Panc1 (cell line): ENCODE data around the gene BANF2. TPM values are rescaled to one million over a fixed set of nuclear protein-coding genes. Genes with fewer than 3 reads are reported as not detected.

Source experiments
- ATAC-seq: fragments of 200-7000 bp; cut with Tn5 transposase; 2 replicates; pipeline ENCODE4 v1.9.1; 2020; ENCODE audit warnings: mild to moderate bottlenecking, moderate library complexity
- BruUV-seq: library from RNA; stranded (reverse); fragments of 400-500 nt; replicated peaks from 2 replicates; lab custom pipeline; 2021; lab: Mats Ljungman, UMichigan
- CTCF ChIA-PET: fragments of 300-600 bp; sonication (Branson Sonifier 250); formaldehyde crosslinking; loops from one replicate; lab custom pipeline; 2022; ENCODE audit warnings: antibody characterized with exemption; lab: Charles Lee
- POLR2A ChIA-PET: fragments of 300-600 bp; sonication (Branson Sonifier 250); formaldehyde crosslinking; loops from one replicate; lab custom pipeline; 2022; ENCODE audit warnings: antibody characterized with exemption; lab: Charles Lee
- DNase-seq: peaks from one replicate; pipeline ENCODE4 v3.0.0-alpha.2; 2010; ENCODE audit warnings: low read depth, low spot score
- H3K27ac ChIP-seq: 2 replicates; pipeline ENCODE4 v1.5.1; 2011; ENCODE audit warnings: mild to moderate bottlenecking, low read length, inconsistent platforms
- H3K27me3 ChIP-seq: fragments of 200-500 bp; sonication (Bioruptor generic); 2 replicates; pipeline ENCODE4 v1.6.0; 2014; ENCODE audit warnings: low read length, inconsistent platforms; ENCODE audit not compliant: control insufficient read depth, insufficient read depth
- H3K36me3 ChIP-seq: fragments of 200-500 bp; sonication (Bioruptor generic); 2 replicates; pipeline ENCODE4 v1.5.1; 2014; ENCODE audit warnings: inconsistent platforms, mild to moderate bottlenecking, low read length, moderate library complexity; ENCODE audit not compliant: control insufficient read depth, insufficient read depth
- H3K4me1 ChIP-seq: 2 replicates; pipeline ENCODE4 v1.5.1; 2011; ENCODE audit warnings: inconsistent platforms, mild to moderate bottlenecking, low read length, moderate library complexity; ENCODE audit not compliant: control insufficient read depth, insufficient read depth
- H3K4me3 ChIP-seq, 2 experiments: 2 replicates each; pipeline ENCODE4 v1.5.1; 2011 to 2012; ENCODE audit warnings: low read depth in 2 of 2, low read length in 2 of 2, mild to moderate bottlenecking in 2 of 2, inconsistent platforms in 1 of 2, moderate library complexity in 1 of 2
- H3K9me3 ChIP-seq: fragments of 200-500 bp; sonication (Bioruptor generic); 2 replicates; pipeline ENCODE4 v1.5.1; 2014; ENCODE audit warnings: low read depth, mild to moderate bottlenecking, inconsistent platforms, low read length, moderate library complexity; ENCODE audit not compliant: control insufficient read depth, insufficient read depth
- POLR2AphosphoS5 ChIP-seq: IDR thresholded peaks from 2 replicates; pipeline ENCODE4 v1.6.1; 2012; ENCODE audit warnings: mild to moderate bottlenecking, low read depth, low read length, moderate library complexity
- SIN3A ChIP-seq: IDR thresholded peaks from 2 replicates; pipeline ENCODE4 v1.6.1; 2012; ENCODE audit warnings: low read depth, mild to moderate bottlenecking, low read length, moderate library complexity, borderline replicate concordance; ENCODE audit not compliant: insufficient read depth
- TCF7L2 ChIP-seq: IDR thresholded peaks from 2 replicates; pipeline ENCODE4 v1.6.1; 2011; ENCODE audit warnings: mild to moderate bottlenecking, low read depth, low read length, inconsistent platforms
- in situ Hi-C: cut with HindIII; loops from 2 replicates; pipeline ENCODE4 v1.10.0; 2016; ENCODE audit warnings: low sequenced_read_pairs, low pct_unique_long_range_greater_than_20kb
- intact Hi-C: fragments of 100-400 bp; cut with micrococcal nuclease; formaldehyde crosslinking; loops from one replicate; pipeline ENCODE4 v1.10.0; 2022; ENCODE audit not compliant: unreplicated experiment
- total RNA-seq: library from RNA; stranded (reverse); gene quantifications from one replicate; pipeline ENCODE4 v1.2.1, GENCODE V29; 2021; ENCODE audit not compliant: unreplicated experiment
- TF ChIP-seq, protein P1 (sequence below): fragments of 450-650 bp; IDR thresholded peaks from 2 replicates; pipeline ENCODE4 v1.5.1; 2017; ENCODE audit warnings: mild to moderate bottlenecking
- TF ChIP-seq, protein P2 (sequence below), 2 experiments: IDR thresholded peaks; 2 replicates each; pipeline ENCODE4 v1.6.1; 2011 to 2012; ENCODE audit warnings: low read depth in 2 of 2, control low read depth in 1 of 2, low read length in 1 of 2, mild to moderate bottlenecking in 1 of 2, moderate library complexity in 1 of 2; ENCODE audit not compliant: insufficient read depth in 1 of 2

BANF2 gene
- total RNA-seq, 1 experiment from 2014 or later: not detected

DNA sequence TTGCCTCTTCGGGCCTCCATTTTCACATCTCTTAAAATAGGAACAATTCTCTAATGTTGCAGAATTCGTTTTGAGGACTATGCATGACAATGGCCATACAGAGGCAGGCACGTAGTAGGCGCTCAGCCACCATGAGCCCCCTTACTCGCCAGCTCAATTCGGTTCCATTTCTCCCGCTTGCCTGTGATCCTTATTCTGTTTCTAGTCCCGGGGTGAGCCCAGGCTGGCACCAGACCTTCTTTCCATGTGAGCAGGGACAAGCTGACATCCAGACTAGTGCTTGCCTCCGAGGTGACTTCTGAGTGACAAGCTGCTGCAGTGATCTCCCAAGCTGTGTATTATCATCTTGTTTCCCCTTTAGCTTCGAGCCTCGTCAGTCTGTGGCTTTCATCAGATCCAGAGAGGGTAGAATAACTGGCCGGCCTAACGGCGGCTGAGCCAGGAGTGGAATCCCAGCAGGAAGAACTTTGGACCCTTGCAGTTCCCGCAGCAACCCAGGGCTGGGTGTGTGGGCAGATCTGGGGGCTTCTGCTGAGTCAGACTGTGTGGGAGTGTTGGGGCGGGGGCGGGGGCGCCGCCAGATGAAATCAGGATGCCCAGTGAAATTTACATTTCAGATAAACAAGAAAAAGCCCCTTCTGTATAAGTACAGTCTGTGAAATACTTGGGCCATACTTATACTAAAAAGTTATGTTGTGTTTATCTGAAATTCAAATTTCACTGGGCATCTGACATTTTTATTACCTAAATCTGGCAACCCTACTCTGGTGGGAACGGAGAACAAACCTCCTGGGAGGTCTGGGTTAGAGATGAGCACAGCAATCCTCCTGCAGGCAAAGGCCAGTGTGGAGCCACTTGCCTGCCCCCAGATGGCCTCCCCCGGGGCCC, 10.9 kb downstream of the BANF2 start:
- no peaks in the 10 kb centered on the region for H3K4me1 ChIP-seq
- H3K36me3 ChIP-seq: no peaks in the 10 kb centered on the region
- CTCF ChIA-PET: no interaction called here
- BruUV-seq: no TSS peak
- no peak overlapping the region for H3K27ac ChIP-seq
- TF ChIP-seq, protein P1, sequence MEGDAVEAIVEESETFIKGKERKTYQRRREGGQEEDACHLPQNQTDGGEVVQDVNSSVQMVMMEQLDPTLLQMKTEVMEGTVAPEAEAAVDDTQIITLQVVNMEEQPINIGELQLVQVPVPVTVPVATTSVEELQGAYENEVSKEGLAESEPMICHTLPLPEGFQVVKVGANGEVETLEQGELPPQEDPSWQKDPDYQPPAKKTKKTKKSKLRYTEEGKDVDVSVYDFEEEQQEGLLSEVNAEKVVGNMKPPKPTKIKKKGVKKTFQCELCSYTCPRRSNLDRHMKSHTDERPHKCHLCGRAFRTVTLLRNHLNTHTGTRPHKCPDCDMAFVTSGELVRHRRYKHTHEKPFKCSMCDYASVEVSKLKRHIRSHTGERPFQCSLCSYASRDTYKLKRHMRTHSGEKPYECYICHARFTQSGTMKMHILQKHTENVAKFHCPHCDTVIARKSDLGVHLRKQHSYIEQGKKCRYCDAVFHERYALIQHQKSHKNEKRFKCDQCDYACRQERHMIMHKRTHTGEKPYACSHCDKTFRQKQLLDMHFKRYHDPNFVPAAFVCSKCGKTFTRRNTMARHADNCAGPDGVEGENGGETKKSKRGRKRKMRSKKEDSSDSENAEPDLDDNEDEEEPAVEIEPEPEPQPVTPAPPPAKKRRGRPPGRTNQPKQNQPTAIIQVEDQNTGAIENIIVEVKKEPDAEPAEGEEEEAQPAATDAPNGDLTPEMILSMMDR: no peak
- no peak overlapping the region for H3K4me3 ChIP-seq
- no peaks in the 10 kb centered on the region for H3K27me3 ChIP-seq
- no peak for ATAC-seq
- intact Hi-C loops (no loop called here), in situ Hi-C loops (no loop called here)
- H3K9me3 ChIP-seq: no peaks in the 10 kb centered on the region
- POLR2A ChIA-PET: no interaction called here
- DNase-seq: no peak

DNA sequence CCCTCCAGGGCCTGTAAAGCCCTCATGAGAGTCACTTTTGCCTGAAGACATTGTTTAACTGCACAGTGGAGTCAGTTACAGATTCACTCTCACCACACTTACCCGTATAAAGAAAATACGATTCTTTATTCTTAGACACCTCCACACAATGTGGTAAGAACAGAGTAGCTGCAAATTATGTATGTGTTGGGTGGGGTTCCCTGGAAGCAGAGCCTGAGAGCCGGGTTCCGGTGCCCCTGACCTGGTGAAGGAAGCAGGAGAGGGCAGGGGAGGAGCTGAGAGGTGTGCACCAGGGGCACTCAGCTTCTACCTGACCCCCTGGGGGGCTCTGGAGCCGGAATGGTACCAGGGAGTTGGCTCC, 11.5 kb downstream of the BANF2 start:
- no peak for TF ChIP-seq POLR2AphosphoS5
- no peak for TF ChIP-seq TCF7L2
- TF ChIP-seq SIN3A: no peak
- TF ChIP-seq, protein P2, sequence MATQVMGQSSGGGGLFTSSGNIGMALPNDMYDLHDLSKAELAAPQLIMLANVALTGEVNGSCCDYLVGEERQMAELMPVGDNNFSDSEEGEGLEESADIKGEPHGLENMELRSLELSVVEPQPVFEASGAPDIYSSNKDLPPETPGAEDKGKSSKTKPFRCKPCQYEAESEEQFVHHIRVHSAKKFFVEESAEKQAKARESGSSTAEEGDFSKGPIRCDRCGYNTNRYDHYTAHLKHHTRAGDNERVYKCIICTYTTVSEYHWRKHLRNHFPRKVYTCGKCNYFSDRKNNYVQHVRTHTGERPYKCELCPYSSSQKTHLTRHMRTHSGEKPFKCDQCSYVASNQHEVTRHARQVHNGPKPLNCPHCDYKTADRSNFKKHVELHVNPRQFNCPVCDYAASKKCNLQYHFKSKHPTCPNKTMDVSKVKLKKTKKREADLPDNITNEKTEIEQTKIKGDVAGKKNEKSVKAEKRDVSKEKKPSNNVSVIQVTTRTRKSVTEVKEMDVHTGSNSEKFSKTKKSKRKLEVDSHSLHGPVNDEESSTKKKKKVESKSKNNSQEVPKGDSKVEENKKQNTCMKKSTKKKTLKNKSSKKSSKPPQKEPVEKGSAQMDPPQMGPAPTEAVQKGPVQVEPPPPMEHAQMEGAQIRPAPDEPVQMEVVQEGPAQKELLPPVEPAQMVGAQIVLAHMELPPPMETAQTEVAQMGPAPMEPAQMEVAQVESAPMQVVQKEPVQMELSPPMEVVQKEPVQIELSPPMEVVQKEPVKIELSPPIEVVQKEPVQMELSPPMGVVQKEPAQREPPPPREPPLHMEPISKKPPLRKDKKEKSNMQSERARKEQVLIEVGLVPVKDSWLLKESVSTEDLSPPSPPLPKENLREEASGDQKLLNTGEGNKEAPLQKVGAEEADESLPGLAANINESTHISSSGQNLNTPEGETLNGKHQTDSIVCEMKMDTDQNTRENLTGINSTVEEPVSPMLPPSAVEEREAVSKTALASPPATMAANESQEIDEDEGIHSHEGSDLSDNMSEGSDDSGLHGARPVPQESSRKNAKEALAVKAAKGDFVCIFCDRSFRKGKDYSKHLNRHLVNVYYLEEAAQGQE (IDR thresholded peaks at IDR 0.05; ENCODE audit: insufficient read depth in 1 of 2, low read depth in 2 of 2, low read length in 1 of 2): no peak
- TF ChIP-seq, protein P1: no peak
- CTCF ChIA-PET: interaction anchor here (0.5 kb wide), 1 partner anchor 279 kb away, joined by 6 read pairs; no protein-coding TSS in a partner anchor

More for the DNA sequence above, 11.5 kb downstream of the BANF2 start:
- Histone ChIP-seq H3K4me1 (no peaks in the 10 kb centered on the region), H3K27me3 (no peaks in the 10 kb centered on the region), H3K4me3 (no peak overlapping the region), H3K9me3 (no peaks in the 10 kb centered on the region), H3K36me3 (no peaks in the 10 kb centered on the region), H3K27ac (no peak overlapping the region)
- in situ Hi-C loops: no loop called here
- no TSS peak for BruUV-seq
- ATAC-seq (no peak), DNase-seq (no peak)
- intact Hi-C loops: no loop called here
- POLR2A ChIA-PET: no interaction called here
